ENCODE results near the gene TBC1D8B. TPM values are rescaled to one million over a fixed set of nuclear protein-coding genes. Genes with fewer than 3 reads are reported as not detected.

Gene TBC1D8B
- total and polyA plus RNA-seq, 2 of the 4 experiments (the other 2 are of a cell fraction), result 8.3 to 10.4 TPM

GRCh38 chrX:106862972-106863688, 60.7 kb downstream of the TBC1D8B start:
- Histone ChIP-seq H2AK9ac (replicated peaks; ENCODE audit: low read depth, low read length, poor library complexity) (peak overlapping the region; percentile 65), H3K56ac (ENCODE audit: extremely low read depth, insufficient read depth, low read length) (no peak overlapping the region), H3K9me3 (ENCODE audit: control insufficient read depth, insufficient read depth, low read length) (no peaks in the 10 kb centered on the region), H3K36me3 (ENCODE audit: control insufficient read depth, insufficient read depth, low read length) (no peaks in the 10 kb centered on the region), H2BK5ac (ENCODE audit: low read depth, low read length, poor library complexity, severe bottlenecking) (no peak overlapping the region), H4K91ac (ENCODE audit: insufficient read depth, low read depth, low read length) (no peak overlapping the region), H3K4me1 (ENCODE audit: control insufficient read depth, insufficient read depth, low read length) (no peaks in the 10 kb centered on the region), H3K27ac (ENCODE audit: insufficient read depth, low read length) (no peak overlapping the region), H2AK5ac (ENCODE audit: low read depth, low read length) (no peak overlapping the region), H3K27me3 (ENCODE audit: control insufficient read depth, insufficient read depth, low read length) (peaks cover 4% of the 10 kb centered on the region; the same call in 1 of the 2 replicates), H4K5ac (ENCODE audit: low read depth, low read length) (no peak overlapping the region), H2BK20ac (ENCODE audit: low read depth, low read length) (no peak overlapping the region), H3K14ac (replicated peaks; ENCODE audit: low read depth, low read length) (no peak overlapping the region), H2BK15ac (ENCODE audit: low read depth, low read length) (no peak overlapping the region), H3K79me1 (ENCODE audit: low read depth in 1 of 2, low read length in 2 of 2) (no peaks in the 10 kb centered on the region), H3K4me2 (ENCODE audit: low read depth, low read length) (no peak overlapping the region), H3K23ac (ENCODE audit: low read depth, low read length) (no peak overlapping the region), H3K18ac (ENCODE audit: low read depth, low read length) (no peak overlapping the region), H3K4ac (ENCODE audit: low read depth, low read length) (no peak overlapping the region), H3K4me3 (ENCODE audit: insufficient read depth, low read depth, low read length) (no peak overlapping the region), H4K8ac (ENCODE audit: low read depth in 2 of 2, low read length in 2 of 2) (no peak overlapping the region), H3K9ac (ENCODE audit: low read depth, low read length) (no peak overlapping the region), H4K20me1 (ENCODE audit: insufficient read depth, low read length) (no peaks in the 10 kb centered on the region), H2AFZ (replicated peaks; ENCODE audit: low read length, poor library complexity) (peak overlapping the region; percentile 32), H3K9me1 (ENCODE audit: insufficient read depth, low read length) (no peaks in the 10 kb centered on the region), H2BK120ac (ENCODE audit: low read depth, low read length) (no peak overlapping the region)
- 47% methylated on average over 6 of the region's 13 CpGs; no CpG with 5 or more reads in 1 of the 2 experiments for WGBS, 2 experiments (ENCODE audit: extremely low coverage in 2 of 2, insufficient read length in 1 of 2)
- POLR2A ChIA-PET (ENCODE audit: unreplicated experiment), result no interaction called here
- in situ Hi-C loops (cut with MboI; ENCODE audit: low sequenced_read_pairs) (no loop called here), dilution Hi-C loops (cut with HindIII; ENCODE audit: low sequenced_read_pairs, unreplicated experiment) (no loop called here), intact Hi-C loops (cut with micrococcal nuclease) (no loop called here)
- DNase-seq (peak; percentile 2), ATAC-seq (ENCODE audit: low read depth) (peak; percentile 46; the same call in 1 of the 2 replicates)
- TF ChIP-seq RAD21 (IDR thresholded peaks at IDR 0.05; ENCODE audit: low read length) (no peak), CTCF (conservative IDR thresholded peaks at IDR 0.05; ENCODE audit: low read depth, low read length) (peak; percentile 32; the same call in 1 of the 2 replicates)
- BruUV-seq (replicated peaks), result no TSS peak
- CTCF ChIA-PET, result interaction anchor here (0.6 to 0.8 kb wide), 2 partner anchors 14 to 585 kb away, joined by 3 to 6 read pairs; no protein-coding TSS in a partner anchor
